Activated CD4-positive, alpha-beta T cell treated with anti-CD3 and anti-CD28 coated beads for 1 hour (primary cell): ENCODE measurements around the gene DNAJC30.

Source experiments
- DNase-seq: peaks from one replicate; pipeline ENCODE4 v3.0.0-alpha.2; 2020

The DNAJC30 gene

GRCh38 chr7:73646785-73647724 is 36.2 kb downstream of the DNAJC30 start:
- no peak for DNase-seq

- no peak for DNase-seq
These were observed 37.5 kb downstream of the DNAJC30 start for GRCh38 chr7:73645643-73646174.

GRCh38 chr7:73644688-73645286 is 38.5 kb downstream of the DNAJC30 start:
- DNase-seq: no peak

GRCh38 chr7:73642834-73643233 is 40.4 kb downstream of the DNAJC30 start:
- DNase-seq: no peak

GRCh38 chr7:73638911-73639310 is 44.3 kb downstream of the DNAJC30 start:
- no peak for DNase-seq

- DNase-seq: no peak
These were observed 47.6 kb downstream of the DNAJC30 start for GRCh38 chr7:73635428-73636200.

- no peak for DNase-seq
These were observed 49.4 kb downstream of the DNAJC30 start for GRCh38 chr7:73633844-73634243.

GRCh38 chr7:73633323-73633722 is 49.9 kb downstream of the DNAJC30 start:
- DNase-seq: no peak

- no peak for DNase-seq
These were observed 51.7 kb downstream of the DNAJC30 start for GRCh38 chr7:73631558-73631957.
